Sigmoid colon (tissue), 7 donors: ENCODE results near the gene KRT14. TPM values are rescaled to one million over a fixed set of nuclear protein-coding genes. Genes with fewer than 3 reads are reported as not detected.
"Not testable (repeated sequence)": the region's sequence is repeated elsewhere in the genome, so short reads cannot be mapped to it uniquely, and the experiment has no call there.

Experiments
- DNase-seq: peaks from one replicate; pipeline ENCODE4 v3.0.0-alpha.2; 2019
- H3K27ac ChIP-seq, 4 donors: fragments of 200-600 bp; sonication (generic); one replicate each; pipeline ENCODE4 v1.5.1; 2016 to 2019; ENCODE audit warnings: mild to moderate bottlenecking in 1 of 4
- H3K27me3 ChIP-seq, 3 donors: fragments of 200-600 bp; sonication (generic); one replicate each; pipeline ENCODE4 v1.5.1; 2019; ENCODE audit warnings: mild to moderate bottlenecking in 1 of 3
- H3K36me3 ChIP-seq, 4 donors: fragments of 200-600 bp; sonication (generic); one replicate each; pipeline ENCODE4 v1.5.1; 2016 to 2019
- H3K4me1 ChIP-seq, 4 donors: fragments of 200-600 bp; sonication (generic); one replicate each; pipeline ENCODE4 v1.5.1; 2017 to 2019
- H3K4me3 ChIP-seq, 4 donors: fragments of 200-600 bp; sonication (generic); one replicate each; pipeline ENCODE4 v1.5.1; 2017 to 2019; ENCODE audit warnings: mild to moderate bottlenecking in 2 of 4, moderate library complexity in 1 of 4
- H3K9me3 ChIP-seq, 4 donors: fragments of 200-600 bp in 3 of 4; sonication (generic) in 3 of 4; one replicate each; pipeline versions ENCODE4 v1.5.1 to v1.6.1; 2013 to 2019
- CTCF ChIP-seq, 4 experiments: fragments of 450-650 bp in 3 of 4; fragments of 200-600 bp in 1 of 4; IDR thresholded peaks; one replicate each; pipeline ENCODE4 v1.5.1; 2016 to 2019; ENCODE audit warnings: antibody characterized with exemption in 4 of 4, mild to moderate bottlenecking in 3 of 4, moderate library complexity in 2 of 4
- EP300 ChIP-seq, 4 donors: sonication (generic); formaldehyde crosslinking; IDR thresholded peaks; one replicate each; pipeline ENCODE4 v1.6.1; 2017; ENCODE audit warnings: antibody characterized with exemption in 4 of 4
- POLR2A ChIP-seq, 2 donors: fragments of 450-650 bp; IDR thresholded peaks; one replicate each; pipeline ENCODE4 v1.6.1; 2016; ENCODE audit warnings: antibody characterized with exemption in 2 of 2, mild to moderate bottlenecking in 2 of 2, moderate library complexity in 2 of 2
- POLR2AphosphoS5 ChIP-seq, 4 donors: sonication (generic); formaldehyde crosslinking; IDR thresholded peaks; one replicate each; pipeline ENCODE4 v1.6.1; 2017; ENCODE audit warnings: antibody characterized with exemption in 4 of 4
- WGBS, 2 donors: extraction: QIAGEN DNeasy Blood & Tissue Kit; methylation state at CpG; one replicate each; pipeline ENCODE4 v1.1.7; 2013; 5-methylcytosine and 5-hydroxymethylcytosine counted together
- intact Hi-C: fragments of 100-400 bp; cut with DNase I; formaldehyde crosslinking; loops from one replicate; pipeline ENCODE4 v1.15.1; 2023
- polyA plus RNA-seq, 3 donors: library from polyadenylated mRNA; stranded (reverse); fragments of 200-250 nt; gene quantifications; one replicate each; pipeline ENCODE4 v1.2.3, GENCODE V29; 2013
- total RNA-seq, 4 donors: library from RNA; depleted of rRNA; stranded (reverse); fragments of >200 nt; gene quantifications; one replicate each; pipeline ENCODE4 v1.1.0, GENCODE V29; 2016
- donor health status: healthy with polysubstance abuse.
- donor health status: Bipolar disorder and iron deficiency.
- donor health status: healthy.

KRT14 gene
- total and polyA plus RNA-seq, 7 donors, result 0.15 to 3.6 (median 1.4) TPM; not detected in 4

DNA sequence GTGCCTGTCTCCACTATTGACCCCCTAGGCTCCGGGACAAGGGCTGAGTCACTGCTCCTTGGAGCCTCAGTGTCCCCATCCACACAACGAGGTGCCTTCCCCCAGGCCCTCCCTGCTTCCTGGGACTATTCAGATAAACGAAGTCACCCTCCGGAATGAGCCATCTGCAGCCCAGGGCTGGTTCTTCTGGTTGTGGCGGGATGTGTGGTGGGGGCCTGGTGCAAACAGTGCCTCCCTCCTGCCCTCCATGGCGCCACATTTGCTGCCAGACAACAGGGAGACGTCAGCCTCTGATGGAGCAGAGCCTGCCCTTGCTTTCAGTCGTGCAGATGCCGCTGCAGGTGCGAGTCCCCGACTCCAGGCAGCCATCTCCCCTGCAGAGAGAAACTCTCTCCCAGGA lies 31.0 kb upstream of the KRT14 start:
- peaks cover 0 to 17% (median 0%) of the 10 kb centered on the region in 3 donors for H3K27me3 ChIP-seq
- H3K27ac ChIP-seq, result no peak overlapping the region
- no peak overlapping the region for H3K4me3 ChIP-seq
- intact Hi-C loops, result no loop called here
- no peaks in the 10 kb centered on the region for H3K4me1 ChIP-seq
- H3K36me3 ChIP-seq, result no peaks in the 10 kb centered on the region
- TF ChIP-seq EP300 (IDR thresholded peaks at IDR 0.05), result no peak
- TF ChIP-seq CTCF (IDR thresholded peaks at IDR 0.05), result no peak
- no peak for TF ChIP-seq POLR2AphosphoS5 (IDR thresholded peaks at IDR 0.05)
- TF ChIP-seq POLR2A (IDR thresholded peaks at IDR 0.05), result no peak
- H3K9me3 ChIP-seq, result no peaks in the 10 kb centered on the region
- DNase-seq, result peak; percentile 46
- 54 to 70% methylated on average over 11 of the region's 11 CpGs for WGBS, 2 donors

GRCh38 chr17:41617136-41617535 lies 30.4 kb upstream of the KRT14 start:
- peaks cover 0 to 17% (median 0%) of the 10 kb centered on the region in 3 donors for H3K27me3 ChIP-seq
- intact Hi-C loops, result no loop called here
- H3K4me1 ChIP-seq, result no peaks in the 10 kb centered on the region
- H3K4me3 ChIP-seq, result no peak overlapping the region
- TF ChIP-seq EP300 (IDR thresholded peaks at IDR 0.05) (no peak), CTCF (IDR thresholded peaks at IDR 0.05) (no peak), POLR2A (IDR thresholded peaks at IDR 0.05) (no peak), POLR2AphosphoS5 (IDR thresholded peaks at IDR 0.05) (no peak)
- no peak overlapping the region for H3K27ac ChIP-seq
- H3K9me3 ChIP-seq, result no peaks in the 10 kb centered on the region
- DNase-seq, result peak; percentile 40
- H3K36me3 ChIP-seq, result no peaks in the 10 kb centered on the region
- WGBS, 2 donors, result 81 to 91% methylated on average over 3 of the region's 3 CpGs

- peak; percentile 49 for DNase-seq
Measured at GRCh38 chr17:41616486-41616885, 29.8 kb upstream of the KRT14 start.

GRCh38 chr17:41615454-41615853 lies 28.8 kb upstream of the KRT14 start:
- peak; percentile 40 for DNase-seq
- no peak overlapping the region for H3K27ac ChIP-seq
- H3K27me3 ChIP-seq, result peaks cover 0 to 17% (median 0%) of the 10 kb centered on the region in 3 donors
- H3K9me3 ChIP-seq, result no peaks in the 10 kb centered on the region
- 12 to 50% methylated on average over 7 of the region's 7 CpGs for WGBS, 2 donors
- TF ChIP-seq CTCF (IDR thresholded peaks at IDR 0.05), result no peak
- TF ChIP-seq POLR2A (IDR thresholded peaks at IDR 0.05), result no peak
- no peak for TF ChIP-seq EP300 (IDR thresholded peaks at IDR 0.05)
- TF ChIP-seq POLR2AphosphoS5 (IDR thresholded peaks at IDR 0.05), result no peak
- no peaks in the 10 kb centered on the region for H3K4me1 ChIP-seq
- H3K36me3 ChIP-seq, result no peaks in the 10 kb centered on the region
- intact Hi-C loops, result no loop called here
- no peak overlapping the region for H3K4me3 ChIP-seq

More at GRCh38 chr17:41616486-41616885, 29.8 kb upstream of the KRT14 start:
- H3K4me1 ChIP-seq, intact Hi-C loops, H3K9me3 ChIP-seq, H3K27ac ChIP-seq, H3K4me3 ChIP-seq, H3K36me3 ChIP-seq: not testable (repeated sequence)
- peaks cover 0 to 17% (median 0%) of the 10 kb centered on the region in 3 donors for H3K27me3 ChIP-seq
- WGBS, 2 donors, result 80 to 82% methylated on average over 4 of the region's 4 CpGs

GRCh38 chr17:41614767-41615166 lies 28.1 kb upstream of the KRT14 start:
- H3K4me3 ChIP-seq, intact Hi-C loops, H3K4me1 ChIP-seq, H3K9me3 ChIP-seq, H3K27ac ChIP-seq, H3K36me3 ChIP-seq: not testable (repeated sequence)
- 53 to 65% methylated on average over 9 of the region's 9 CpGs for WGBS, 2 donors
- peaks cover 0 to 17% (median 0%) of the 10 kb centered on the region in 3 donors for H3K27me3 ChIP-seq
- peak; percentile 40 for DNase-seq

GRCh38 chr17:41614098-41614497 lies 27.4 kb upstream of the KRT14 start:
- peak; percentile 52 for DNase-seq
- intact Hi-C loops, result no loop called here
- peaks cover 0 to 17% (median 0%) of the 10 kb centered on the region in 3 donors for H3K27me3 ChIP-seq
- no peaks in the 10 kb centered on the region for H3K4me1 ChIP-seq
- 87 to 89% methylated on average over 5 of the region's 5 CpGs for WGBS, 2 donors
- no peaks in the 10 kb centered on the region for H3K9me3 ChIP-seq
- no peak overlapping the region for H3K27ac ChIP-seq
- no peak overlapping the region for H3K4me3 ChIP-seq
- TF ChIP-seq EP300 (IDR thresholded peaks at IDR 0.05) (no peak), POLR2A (IDR thresholded peaks at IDR 0.05) (no peak), POLR2AphosphoS5 (IDR thresholded peaks at IDR 0.05) (no peak), CTCF (IDR thresholded peaks at IDR 0.05) (no peak)
- no peaks in the 10 kb centered on the region for H3K36me3 ChIP-seq
